Vagina (tissue), 2 donors: ENCODE results near the gene PPM1N.

ENCODE experiments used
- POLR2A ChIP-seq, 2 donors: fragments of 450-650 bp; IDR thresholded peaks; one replicate each; pipeline ENCODE4 v1.6.1; 2017; ENCODE audit warnings: antibody characterized with exemption in 2 of 2, mild to moderate bottlenecking in 2 of 2, moderate library complexity in 2 of 2
- POLR2AphosphoS5 ChIP-seq, 2 donors: sonication (generic); formaldehyde crosslinking; IDR thresholded peaks; one replicate each; pipeline ENCODE4 v1.9.0; 2017; ENCODE audit warnings: antibody characterized with exemption in 2 of 2, mild to moderate bottlenecking in 2 of 2, low read depth in 1 of 2; ENCODE audit not compliant: insufficient read depth in 1 of 2

GRCh38 chr19:45499196-45500180 is 1.2 kb downstream of the PPM1N start:
- TF ChIP-seq POLR2A (IDR thresholded peaks at IDR 0.05) (no peak), POLR2AphosphoS5 (IDR thresholded peaks at IDR 0.05; ENCODE audit: insufficient read depth in 1 of 2, low read depth in 1 of 2) (no peak)
